K562 (cell line): ENCODE data around the gene ANTKMT. TPM values are rescaled to one million over a fixed set of nuclear protein-coding genes. Genes with fewer than 3 reads are reported as not detected.

Experiments
- ATAC-seq: fragments of 200-7000 bp; cut with Tn5 transposase; 3 replicates; pipeline ENCODE4 v1.9.1; 2020; ENCODE audit warnings: moderate library complexity
- BruUV-seq: library from RNA; stranded (reverse); fragments of 400-500 nt; replicated peaks from 2 replicates; lab custom pipeline; 2021; lab: Mats Ljungman, UMichigan
- CTCF ChIA-PET: fragments of 300-600 bp; formaldehyde crosslinking; extraction: SDS; loops from one replicate; lab custom pipeline; 2021; ENCODE audit warnings: low intra/inter-chr PET ratio; lab: Yijun Ruan, JAX
- POLR2A ChIA-PET: fragments of 300-600, 350-650 bp; sonication (Branson Sonifier 250); formaldehyde crosslinking; extraction: SDS; loops from one replicate; lab custom pipeline; 2021; ENCODE audit warnings: antibody characterized with exemption, inconsistent platforms; lab: Yijun Ruan, JAX
- DNase-seq, 4 experiments: peaks; one replicate each; pipeline versions ENCODE4 v3.0.0 to v3.0.0-alpha.2; 2011 to 2018; ENCODE audit warnings: low spot score in 3 of 4, mixed read lengths in 3 of 4; ENCODE audit errors: extremely low read depth in 1 of 4
- FAIRE-seq: peaks from 2 replicates; lab custom pipeline; 2011; peaks lifted over from hg19 to GRCh38; lab: Jason Lieb, UNC
- H2AFZ ChIP-seq: 2 replicates; pipeline ENCODE4 v1.6.0; 2011; ENCODE audit warnings: low read depth, low read length, control low read depth, inconsistent platforms
- H3K27ac ChIP-seq: fragments of 200-600 bp; 3 replicates; pipeline ENCODE4 v1.8.0; 2011; ENCODE audit warnings: low read depth, mild to moderate bottlenecking, control low read depth, inconsistent platforms, low read length, moderate library complexity, mixed read lengths; ENCODE audit errors: extremely low read depth
- H3K27me3 ChIP-seq, 2 experiments: fragments of 300-600 bp in 1 of 2; 2 replicates in 1 of 2; 3 replicates in 1 of 2; pipeline versions ENCODE4 v1.6.0 to v1.8.0; 2011; ENCODE audit warnings: inconsistent platforms in 2 of 2, low read length in 2 of 2, mild to moderate bottlenecking in 1 of 2, mixed read lengths in 1 of 2, moderate library complexity in 1 of 2; ENCODE audit not compliant: control insufficient read depth in 2 of 2, insufficient read depth in 2 of 2
- H3K36me3 ChIP-seq: fragments of 300-600 bp; 3 replicates; pipeline ENCODE4 v1.8.0; 2011; ENCODE audit warnings: mild to moderate bottlenecking, low read length, inconsistent platforms; ENCODE audit not compliant: control insufficient read depth, insufficient read depth
- H3K4me1 ChIP-seq, 2 experiments: fragments of 200-600 bp in 1 of 2; replicated peaks in 1 of 2; 2 replicates in 1 of 2; 3 replicates in 1 of 2; pipeline versions ENCODE4 v1.5.1 to v1.8.0; 2011; ENCODE audit warnings: inconsistent platforms in 2 of 2, low read length in 2 of 2, mild to moderate bottlenecking in 1 of 2, mixed read lengths in 1 of 2, moderate library complexity in 1 of 2; ENCODE audit not compliant: control insufficient read depth in 2 of 2, insufficient read depth in 2 of 2
- H3K4me2 ChIP-seq: 2 replicates; pipeline ENCODE4 v1.6.1; 2011; ENCODE audit warnings: low read length, control low read depth, inconsistent platforms, mixed read lengths; ENCODE audit not compliant: insufficient read depth
- H3K4me3 ChIP-seq: fragments of 200-600 bp; sonication (generic), shearing (Covaris generic); 2 replicates; pipeline ENCODE4 v1.5.1; 2016; ENCODE audit warnings: control low read depth, inconsistent platforms
- H3K79me2 ChIP-seq: fragments of 200-600 bp; 3 replicates; pipeline ENCODE4 v1.8.0; 2011; ENCODE audit warnings: low read length, inconsistent platforms; ENCODE audit not compliant: control insufficient read depth, insufficient read depth
- H3K9ac ChIP-seq, 2 experiments: 2 replicates each; pipeline versions ENCODE4 v1.6.0 to v1.6.1; 2011; ENCODE audit warnings: low read depth in 2 of 2, low read length in 2 of 2, control low read depth in 1 of 2, inconsistent platforms in 1 of 2, mild to moderate bottlenecking in 1 of 2, mixed read lengths in 1 of 2; ENCODE audit not compliant: insufficient read depth in 1 of 2
- H3K9me1 ChIP-seq: one replicate; pipeline ENCODE4 v1.6.0; 2011; ENCODE audit warnings: inconsistent platforms, mild to moderate bottlenecking, low read length, moderate library complexity; ENCODE audit not compliant: control insufficient read depth, insufficient read depth
- H3K9me3 ChIP-seq: replicated peaks from 2 replicates; pipeline ENCODE4 v1.5.1; 2011; ENCODE audit warnings: low read depth, low read length, inconsistent platforms; ENCODE audit not compliant: control insufficient read depth, insufficient read depth
- H4K20me1 ChIP-seq: replicated peaks from 2 replicates; pipeline ENCODE4 v1.6.1; 2011; ENCODE audit warnings: low read length, inconsistent platforms, mixed read lengths; ENCODE audit not compliant: control insufficient read depth, insufficient read depth
- COPS2 ChIP-seq: fragments of 450-650 bp; conservative IDR thresholded peaks from 2 replicates; pipeline ENCODE4 v1.6.1; 2016; ENCODE audit warnings: mild to moderate bottlenecking, moderate library complexity
- HBP1 ChIP-seq: fragments of 450-650 bp; formaldehyde crosslinking; IDR thresholded peaks from 2 replicates; pipeline ENCODE4 v1.4.0; 2022; ENCODE audit warnings: missing genetic modification characterization
- SMAD4 ChIP-seq: fragments of 250-450 bp; sonication (Bioruptor Pico); conservative IDR thresholded peaks from 2 replicates; pipeline ENCODE4 v1.8.0; 2021; ENCODE audit warnings: inconsistent platforms, mild to moderate bottlenecking, moderate library complexity
- WHSC1 ChIP-seq: IDR thresholded peaks from one replicate; pipeline ENCODE4 v1.6.1; 2012; ENCODE audit warnings: low read length, control low read depth, inconsistent platforms
- YY1 ChIP-seq, 3 experiments: IDR thresholded peaks; 2 replicates each; pipeline ENCODE4 v1.6.1; 2011; ENCODE audit warnings: low read length in 2 of 3, mild to moderate bottlenecking in 2 of 3, moderate library complexity in 2 of 3, borderline replicate concordance in 1 of 3, control low read depth in 1 of 3, low read depth in 1 of 3; ENCODE audit not compliant: insufficient read depth in 3 of 3, insufficient replicate concordance in 2 of 3, control insufficient read depth in 1 of 3, insufficient read length in 1 of 3; ENCODE audit errors: extremely low read depth in 1 of 3
- WGBS: fragments of 100-300 bp; shearing (Covaris generic); methylation state at CpG from one replicate; pipeline ENCODE4 v1.1.6; 2016; ENCODE audit warnings: low coverage, mixed read lengths; ENCODE audit not compliant: insufficient coverage; ENCODE audit errors: missing lambda C conversion rate; 5-methylcytosine and 5-hydroxymethylcytosine counted together
- in situ Hi-C: fragments of 300-500 bp; cut with MboI; formaldehyde crosslinking; loops from 4 replicates; pipeline ENCODE4 v1.15.0; 2018; ENCODE audit warnings: inconsistent platforms, mixed read lengths
- intact Hi-C: fragments of 100-400 bp; cut with micrococcal nuclease; formaldehyde crosslinking; loops from 2 replicates; pipeline ENCODE4 v1.14.2; 2022
- polyA plus RNA-seq, 8 experiments: library from polyadenylated mRNA; depleted of rRNA in 4 of 8; stranded (reverse) in 5 of 8; unstranded in 3 of 8; fragments of >200 nt; fragmentation: Nextera tagmentation in 2 of 8; fragmentation: Illumina TruSeq in 1 of 8; extraction: Ambion mirVana in 2 of 8; extraction: Trizol in 1 of 8; gene quantifications; 2 replicates each; pipeline versions ENCODE4 v1.2.1 to v1.2.3, GENCODE V29; 2011 to 2014; ENCODE audit warnings: inconsistent platforms in 1 of 8, missing spikeins in 1 of 8
- total RNA-seq, 7 experiments: library from RNA; depleted of rRNA in 6 of 7; stranded (reverse); fragments of >200 nt in 6 of 7; fragmentation: Illumina TruSeq in 2 of 7; extraction: Trizol in 2 of 7; gene quantifications; 2 replicates each; pipeline versions ENCODE4 v1.2.1 to v1.2.3, GENCODE V29; 2011 to 2021; ENCODE audit warnings: low replicate concordance in 1 of 7
- TF ChIP-seq, protein P1 (sequence below): sonication (generic); formaldehyde crosslinking; IDR thresholded peaks from 2 replicates; pipeline ENCODE4 v1.8.1; 2023; ENCODE audit warnings: mild to moderate bottlenecking, missing genetic modification reagents

The ANTKMT gene
- total and polyA plus RNA-seq, 9 of the 15 experiments (the other 6 are each of a cell fraction or from before 2014, with no cell fraction given), result 0.58 to 217 (median 19.1) TPM

- peak overlapping the region in 1 of 2 experiments; percentile 62; a peak in 2 of 4 replicates for H3K9ac ChIP-seq
- H3K4me3 ChIP-seq, result no peak overlapping the region
- no peaks in the 10 kb centered on the region; the same call in 1 of the 2 replicates for H4K20me1 ChIP-seq
- no peaks in the 10 kb centered on the region for H3K27me3 ChIP-seq
- peaks cover 15% of the 10 kb centered on the region for H3K79me2 ChIP-seq
- no TSS peak for BruUV-seq
- H3K9me1 ChIP-seq, result peaks cover 6% of the 10 kb centered on the region
- DNase-seq (no peak), FAIRE-seq (no peak), ATAC-seq (no peak)
- ChIA-PET CTCF (no interaction called here), POLR2A (interaction anchor here (0.5 to 3.5 kb wide), 2 partner anchors 13 to 109 kb away, joined by 3 to 25 read pairs; partner anchors contain the start of gene CCDC78)
- H3K4me2 ChIP-seq, result no peak overlapping the region
- no peak overlapping the region for H2AFZ ChIP-seq
- no peaks in the 10 kb centered on the region for H3K9me3 ChIP-seq
- 92% methylated on average over 28 of the region's 29 CpGs for WGBS
- in situ Hi-C loops (no loop called here), intact Hi-C loops (no loop called here)
- peaks cover 70% of the 10 kb centered on the region; the same call in 2 of the 3 replicates for H3K36me3 ChIP-seq
- H3K27ac ChIP-seq, result peak overlapping the region; percentile 66
- TF ChIP-seq, protein P1, sequence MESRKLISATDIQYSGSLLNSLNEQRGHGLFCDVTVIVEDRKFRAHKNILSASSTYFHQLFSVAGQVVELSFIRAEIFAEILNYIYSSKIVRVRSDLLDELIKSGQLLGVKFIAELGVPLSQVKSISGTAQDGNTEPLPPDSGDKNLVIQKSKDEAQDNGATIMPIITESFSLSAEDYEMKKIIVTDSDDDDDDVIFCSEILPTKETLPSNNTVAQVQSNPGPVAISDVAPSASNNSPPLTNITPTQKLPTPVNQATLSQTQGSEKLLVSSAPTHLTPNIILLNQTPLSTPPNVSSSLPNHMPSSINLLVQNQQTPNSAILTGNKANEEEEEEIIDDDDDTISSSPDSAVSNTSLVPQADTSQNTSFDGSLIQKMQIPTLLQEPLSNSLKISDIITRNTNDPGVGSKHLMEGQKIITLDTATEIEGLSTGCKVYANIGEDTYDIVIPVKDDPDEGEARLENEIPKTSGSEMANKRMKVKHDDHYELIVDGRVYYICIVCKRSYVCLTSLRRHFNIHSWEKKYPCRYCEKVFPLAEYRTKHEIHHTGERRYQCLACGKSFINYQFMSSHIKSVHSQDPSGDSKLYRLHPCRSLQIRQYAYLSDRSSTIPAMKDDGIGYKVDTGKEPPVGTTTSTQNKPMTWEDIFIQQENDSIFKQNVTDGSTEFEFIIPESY (CRISPR knock-in tag), result peak; percentile 80
- TF ChIP-seq YY1 (IDR thresholded peaks at IDR 0.05; ENCODE audit: borderline replicate concordance in 1 of 3, control insufficient read depth in 1 of 3, extremely low read depth in 1 of 3, insufficient read depth in 3 of 3, insufficient read length in 1 of 3, insufficient replicate concordance in 2 of 3, low read depth in 1 of 3, low read length in 2 of 3) (peak in 1 of 3 experiments; percentile 9), COPS2 (no peak), SMAD4 (CRISPR knock-in tag) (no peak), WHSC1 (peak; percentile 57), HBP1 (CRISPR knock-in tag) (no peak)
- peaks cover 18 to 88% of the 10 kb centered on the region in 2 experiments for H3K4me1 ChIP-seq
Measured at GRCh38 chr16:736936-737481, 16.1 kb downstream of the ANTKMT start.
